ENCODE results near the gene HS3ST1.
A peak's percentile ranks its signal among the peaks of the same experiment; 100 is the strongest.

Gene HS3ST1

GRCh38 chr4:11428231-11428898 is at the start of gene HS3ST1:
HS3ST1 (minus strand) TSS chr4:11428894; CDS start chr4:11400005, 28,889 bp downstream.
- DNase-seq = no peak

DNA sequence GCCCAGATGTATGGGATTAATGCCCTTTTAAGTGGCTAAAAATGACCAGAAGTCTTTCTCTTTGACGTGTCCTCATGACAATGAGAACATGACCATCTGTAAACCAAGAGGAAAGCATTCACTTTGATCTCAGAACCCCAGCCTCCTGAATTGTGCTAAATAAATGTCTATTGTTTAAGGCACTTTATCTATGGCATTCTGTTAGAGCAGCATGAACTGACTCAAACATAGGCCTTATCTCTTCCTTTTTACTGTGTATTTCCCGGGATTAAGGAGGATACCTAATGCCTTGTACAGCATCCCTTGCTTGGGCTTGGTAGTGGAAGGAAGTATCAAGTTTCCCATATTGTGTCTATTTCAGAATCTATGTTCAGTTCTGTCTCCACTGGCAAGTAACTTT is 47.2 kb upstream of the HS3ST1 start:
- no peak for DNase-seq

- DNase-seq = no peak
Measured at GRCh38 chr4:11474146-11474545, 45.5 kb upstream of the HS3ST1 start.

DNA sequence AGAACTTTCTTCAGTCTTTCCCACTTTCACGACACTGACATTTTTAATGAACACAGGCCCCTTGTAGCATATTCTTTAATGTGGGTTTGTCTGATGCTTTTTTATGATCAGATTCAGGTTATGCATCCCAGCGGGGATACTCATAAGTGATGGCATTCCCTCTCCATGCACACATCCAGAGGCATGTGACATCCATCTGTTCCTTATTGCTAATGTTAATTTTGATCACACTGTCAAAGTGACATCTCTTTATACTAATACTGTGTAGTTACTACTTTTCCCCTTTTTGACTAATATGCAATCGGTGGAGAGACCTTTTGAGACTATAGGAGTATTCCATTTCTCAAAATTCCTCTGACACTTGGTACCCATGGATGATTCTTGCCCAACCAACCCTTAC is 43.8 kb upstream of the HS3ST1 start:
- DNase-seq = no peak

- peak; percentile 47 for DNase-seq
Measured at GRCh38 chr4:11471618-11472017, 42.9 kb upstream of the HS3ST1 start.

DNA sequence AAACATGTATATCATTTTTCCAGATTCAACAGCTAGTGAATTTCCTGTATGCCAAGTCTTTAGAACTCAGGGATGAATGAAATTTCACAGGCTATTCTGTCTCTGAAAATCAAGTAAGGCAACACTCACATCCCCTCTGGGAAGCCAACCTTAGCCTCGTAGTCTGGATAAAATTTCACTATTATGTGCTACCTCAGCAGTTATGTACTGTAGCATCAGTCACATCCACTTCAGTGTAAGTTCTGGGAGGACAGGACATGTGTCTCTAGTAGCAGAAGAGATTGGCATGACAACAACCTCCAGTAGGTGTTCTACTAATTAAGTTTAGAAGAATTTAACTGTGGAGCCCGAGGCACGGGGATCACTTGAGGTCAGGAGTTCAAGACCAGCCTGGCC is 42.4 kb upstream of the HS3ST1 start:
- DNase-seq = no peak

- no peak for DNase-seq
Measured at GRCh38 chr4:11470438-11471045, 41.8 kb upstream of the HS3ST1 start.

DNA sequence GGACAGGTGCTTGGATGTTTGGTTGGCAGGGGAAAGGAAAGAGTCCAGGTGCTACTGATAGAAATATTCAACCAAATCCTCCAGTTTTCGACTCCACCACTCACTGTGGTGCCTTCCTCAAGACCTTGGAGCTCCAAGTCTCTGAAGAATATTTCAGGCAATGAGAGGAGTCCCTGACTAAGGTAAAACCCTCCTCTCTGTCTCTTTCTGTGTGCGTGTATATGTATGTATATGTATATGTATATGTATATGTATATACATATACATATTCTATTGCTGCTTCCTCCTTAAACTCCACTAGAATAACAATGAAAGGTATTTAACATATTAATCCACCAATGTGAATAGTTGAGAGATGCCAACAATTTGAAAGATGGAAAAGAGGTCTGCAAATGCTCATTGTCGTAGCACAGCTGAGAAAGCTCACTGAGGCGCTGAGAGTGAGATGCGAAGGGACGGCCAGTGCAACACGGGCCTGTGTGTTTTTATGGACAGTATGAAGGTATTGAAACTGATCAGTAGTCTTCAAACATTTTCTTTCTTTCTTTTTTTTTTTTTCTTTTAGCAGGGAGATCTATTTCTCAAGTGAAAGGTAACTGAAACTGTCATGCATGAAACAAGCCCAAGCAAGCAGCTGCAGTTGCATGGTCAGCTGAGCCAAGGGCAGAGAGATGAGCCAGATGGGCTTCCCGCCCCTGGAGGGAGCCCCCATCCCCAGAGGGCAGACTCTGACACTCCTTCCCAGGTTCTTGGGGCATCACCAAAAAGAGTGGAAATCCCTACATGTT is 41.1 kb upstream of the HS3ST1 start:
- DNase-seq = no peak

DNA sequence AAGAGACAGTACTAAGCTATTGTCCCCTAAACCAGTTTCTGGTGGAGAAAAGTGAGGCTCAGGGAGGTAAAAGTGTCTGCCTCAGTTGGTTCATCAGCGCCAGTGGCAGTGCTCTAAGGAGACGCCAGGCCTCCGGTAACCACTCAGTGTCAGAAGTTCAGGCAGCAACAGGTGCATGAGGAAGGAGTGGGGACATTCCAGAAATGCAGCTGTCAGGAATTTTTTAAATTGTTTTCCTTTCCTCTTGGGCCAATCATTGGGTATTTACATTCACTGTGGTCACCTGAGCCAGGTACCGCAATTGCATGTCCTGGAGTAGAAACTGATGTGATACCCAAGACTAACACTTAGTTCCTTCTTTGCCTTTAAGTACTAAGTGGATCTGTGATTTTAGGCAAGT is 40.2 kb upstream of the HS3ST1 start:
- DNase-seq = no peak

GRCh38 chr4:11467931-11468330 is 39.2 kb upstream of the HS3ST1 start:
- no peak for DNase-seq

- DNase-seq = no peak
Measured at GRCh38 chr4:11463707-11464106, 35.0 kb upstream of the HS3ST1 start.

GRCh38 chr4:11456401-11456800 is 27.7 kb upstream of the HS3ST1 start:
- DNase-seq = no peak

- DNase-seq = no peak
Measured at GRCh38 chr4:11455201-11455835, 26.6 kb upstream of the HS3ST1 start.

- DNase-seq = no peak
Measured at GRCh38 chr4:11451716-11452115, 23.0 kb upstream of the HS3ST1 start.

DNA sequence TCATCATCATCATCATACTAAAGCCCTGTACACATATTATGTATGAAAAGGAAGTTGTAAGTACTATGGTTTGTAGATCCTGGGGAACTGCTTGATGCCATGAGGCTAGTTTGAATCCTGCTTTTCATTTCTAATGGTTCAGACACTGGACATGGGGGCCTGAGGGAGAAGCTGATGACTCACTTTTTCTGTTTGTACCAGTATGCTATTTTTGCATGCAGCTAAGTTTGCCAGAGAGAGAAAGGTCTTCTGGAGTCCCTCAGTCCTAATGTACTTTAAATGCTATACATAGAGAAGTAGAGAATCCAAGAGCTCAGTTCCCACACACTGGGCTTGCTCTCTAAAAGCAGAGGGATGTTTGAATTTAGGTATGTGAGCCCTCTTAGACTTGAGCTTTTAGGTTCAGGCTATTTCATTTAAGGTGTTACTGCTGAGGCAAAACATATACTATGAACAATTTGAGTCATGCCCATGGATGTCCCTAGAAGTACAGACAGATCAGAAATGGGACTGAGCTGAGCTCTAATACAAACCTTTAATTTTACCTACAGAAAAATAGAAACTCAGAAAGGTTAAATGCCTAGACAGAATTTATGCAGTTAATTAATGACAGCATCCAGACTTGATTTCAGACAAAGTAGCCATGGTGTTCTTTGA is 17.6 kb upstream of the HS3ST1 start:
- DNase-seq = no peak

DNA sequence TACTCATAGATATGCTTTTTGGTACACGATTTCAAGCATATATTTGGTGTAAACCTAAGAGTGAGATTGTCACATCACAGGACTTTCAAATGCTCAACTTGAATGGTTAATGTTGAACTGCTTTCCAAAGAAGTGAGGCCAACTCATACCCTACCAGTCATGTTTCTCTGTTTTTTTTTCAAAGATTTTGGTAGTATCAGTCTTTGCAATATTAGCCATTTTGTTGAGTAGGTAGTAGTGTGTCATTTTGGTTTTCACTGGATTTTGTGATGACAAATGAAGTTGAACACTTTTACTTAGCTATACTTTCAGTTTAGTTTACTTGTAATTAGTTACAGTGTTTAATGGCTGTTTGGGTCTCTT is 12.5 kb upstream of the HS3ST1 start:
- no peak for DNase-seq

GRCh38 chr4:11440481-11441193 is 11.9 kb upstream of the HS3ST1 start:
- no peak for DNase-seq

DNA sequence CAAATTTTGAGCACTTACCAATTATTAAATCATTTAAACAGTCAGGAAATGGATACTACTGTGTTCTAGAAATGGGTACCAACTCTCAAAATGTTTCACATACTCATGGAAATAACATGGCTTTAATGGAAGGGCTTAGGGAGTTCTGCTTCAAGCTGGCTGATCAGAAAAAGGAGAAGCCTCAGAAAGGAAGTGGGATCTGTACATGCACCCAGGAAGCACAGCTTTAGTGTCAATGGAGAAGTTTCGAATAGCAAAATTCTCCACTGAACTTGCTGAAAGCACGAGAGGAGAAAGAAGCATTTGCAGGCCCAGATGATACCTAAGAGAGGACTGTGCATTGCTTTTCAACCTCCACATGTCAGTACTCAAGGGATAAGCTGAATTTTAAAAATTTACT is 11.1 kb upstream of the HS3ST1 start:
- DNase-seq = no peak

DNA sequence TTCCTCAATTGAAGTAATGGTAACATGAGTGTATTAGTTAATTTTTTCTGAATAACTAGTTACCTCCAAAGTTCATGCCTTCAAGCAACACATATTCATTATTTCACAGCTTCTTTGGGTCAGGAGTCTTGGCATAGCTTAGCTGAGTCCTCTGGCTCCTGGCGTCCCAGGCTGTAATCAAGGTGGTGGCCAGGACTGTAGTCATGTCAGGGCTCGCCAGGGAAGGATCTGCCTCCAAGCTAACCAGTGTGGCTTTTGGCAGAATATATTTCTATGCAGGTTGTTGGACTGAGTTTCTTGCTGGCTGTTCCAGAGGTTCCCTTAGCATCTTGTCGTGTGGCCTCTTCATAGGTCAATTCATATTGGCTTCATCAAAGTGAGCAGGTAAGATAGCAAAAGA is 10.0 kb upstream of the HS3ST1 start:
- DNase-seq = no peak

DNA sequence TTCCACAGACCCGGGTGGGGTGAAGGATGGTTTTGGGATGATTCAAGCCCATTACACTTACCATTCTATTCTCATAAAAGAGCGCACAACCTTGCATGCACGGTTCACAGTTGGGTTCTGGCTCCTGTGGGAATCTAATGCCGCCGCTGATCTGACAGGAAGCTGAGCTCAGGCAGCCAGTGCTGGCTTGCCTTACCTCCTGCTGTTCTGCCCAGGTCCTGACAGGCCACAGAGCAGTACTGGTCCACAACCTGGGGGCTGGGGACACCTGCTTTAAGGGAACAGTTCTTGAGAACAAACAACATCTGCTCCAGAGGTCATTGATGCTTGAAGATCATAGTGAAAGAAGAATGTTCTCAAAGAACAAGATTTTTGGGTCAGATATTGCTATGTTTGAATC is 8.0 kb upstream of the HS3ST1 start:
- DNase-seq = no peak

DNA sequence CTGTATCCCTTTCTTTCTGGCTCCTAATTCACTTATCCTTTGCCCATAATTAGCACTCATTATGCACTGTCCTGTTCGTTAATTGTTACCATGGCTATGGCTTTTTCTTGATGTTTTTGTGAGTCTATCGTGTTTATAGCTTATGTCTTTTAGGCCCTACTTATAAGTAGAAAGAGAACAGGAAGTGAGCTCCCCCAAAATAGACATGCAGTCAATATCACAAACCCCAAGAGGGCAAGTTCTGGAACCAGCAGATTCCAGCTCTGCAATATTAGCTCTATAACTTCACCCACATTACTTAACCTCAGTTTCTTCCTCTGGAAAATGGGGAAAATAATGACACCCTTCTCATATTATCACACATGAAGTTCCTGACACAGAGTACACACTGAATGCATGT is 7.4 kb upstream of the HS3ST1 start:
- DNase-seq = no peak

DNA sequence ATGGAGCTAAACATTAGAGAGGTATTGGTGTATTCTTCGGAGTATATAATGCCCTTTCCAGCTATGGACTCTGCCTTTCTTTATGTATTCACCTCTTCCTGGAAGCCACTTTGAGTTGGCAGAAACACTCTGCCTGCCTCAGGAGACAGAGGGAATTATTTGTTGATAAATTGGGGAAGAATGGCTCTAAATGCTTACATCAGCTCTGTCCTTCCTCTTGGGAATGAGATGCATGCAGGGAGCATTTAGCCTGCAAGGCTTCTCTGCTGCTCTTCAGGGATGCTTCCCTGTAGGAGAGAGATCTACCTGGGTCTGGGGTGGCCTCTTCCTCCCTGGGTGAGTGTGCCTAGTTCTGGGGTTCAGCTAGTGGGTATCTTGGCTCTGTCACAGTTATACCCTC is 6.9 kb upstream of the HS3ST1 start:
- DNase-seq = no peak

GRCh38 chr4:11431111-11431510 is 2.4 kb upstream of the HS3ST1 start:
- DNase-seq = no peak
